NCI-H526 treated with DMSO at 0.1 percent for 48 hours (cell line): ENCODE results near the gene AADACL3.
"Not testable (repeated sequence)": the region's sequence is repeated elsewhere in the genome, so short reads cannot be mapped to it uniquely, and the experiment has no call there.

ENCODE experiments used
- DNase-seq: peaks from one replicate; lab custom pipeline; 2025; lab: John Stamatoyannopoulos, UW

The AADACL3 gene

DNA sequence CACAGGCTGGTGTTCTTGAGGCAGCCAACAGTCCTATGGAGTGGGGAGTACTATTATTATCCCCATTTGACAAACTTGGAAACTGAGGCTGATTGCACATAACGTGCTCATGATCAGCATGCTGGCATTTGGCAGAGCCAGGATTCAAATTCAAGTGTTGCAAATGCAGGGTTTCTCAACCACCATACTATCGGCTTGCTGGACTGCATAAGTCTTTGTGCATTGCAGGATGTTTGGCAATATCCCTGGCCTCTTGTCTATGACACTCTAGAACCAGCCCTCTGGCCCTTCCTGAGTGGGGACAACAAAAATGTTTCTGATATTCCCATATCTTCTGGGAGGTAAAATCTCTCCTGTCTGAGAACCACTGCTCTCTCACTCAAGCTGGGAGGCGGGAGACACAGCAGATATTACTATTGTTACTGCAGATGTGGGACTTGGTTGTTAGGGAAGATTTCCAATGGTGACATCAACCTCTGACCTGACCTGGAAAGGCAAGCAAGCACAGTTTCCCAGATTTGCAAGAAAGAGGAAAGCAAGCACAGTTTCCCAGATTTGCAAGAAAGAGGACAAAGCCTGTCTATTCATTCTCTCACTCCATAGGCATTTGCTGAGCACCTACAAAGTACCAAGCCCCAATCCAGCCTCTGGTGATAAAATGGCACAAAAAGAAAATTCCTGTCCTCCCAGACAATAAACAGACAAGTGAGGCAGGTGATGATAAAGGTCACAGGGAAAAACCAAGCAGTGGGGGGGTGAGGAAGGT lies 1.0 kb upstream of the AADACL3 start:
- no peak for DNase-seq

DNA sequence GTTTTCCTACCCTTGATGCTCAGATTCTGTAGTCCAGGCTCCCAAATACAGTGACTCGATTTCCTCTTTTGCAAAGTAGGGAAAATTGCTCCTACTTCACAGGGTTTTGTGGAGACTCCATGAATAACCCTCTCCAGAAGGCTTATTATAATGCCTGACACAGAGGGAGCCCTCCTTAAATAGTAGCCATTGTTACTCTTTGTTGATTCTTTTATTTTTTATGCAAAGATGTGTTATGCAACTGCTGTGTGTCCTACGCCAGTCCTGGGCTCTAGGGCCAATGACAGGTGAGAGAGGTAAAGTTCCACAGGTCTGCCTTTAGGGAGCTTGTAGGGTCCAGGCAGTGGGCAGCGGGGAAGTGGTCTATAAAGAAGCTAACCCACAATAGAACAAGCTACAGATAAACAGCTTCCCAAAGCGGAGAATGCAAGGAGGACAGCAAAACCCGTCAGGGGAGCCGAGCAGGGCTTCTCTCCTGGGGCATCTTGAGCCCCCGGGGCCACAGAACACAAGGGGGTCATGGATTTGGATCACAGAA lies 1.5 kb downstream of the AADACL3 start:
- DNase-seq = no peak

DNA sequence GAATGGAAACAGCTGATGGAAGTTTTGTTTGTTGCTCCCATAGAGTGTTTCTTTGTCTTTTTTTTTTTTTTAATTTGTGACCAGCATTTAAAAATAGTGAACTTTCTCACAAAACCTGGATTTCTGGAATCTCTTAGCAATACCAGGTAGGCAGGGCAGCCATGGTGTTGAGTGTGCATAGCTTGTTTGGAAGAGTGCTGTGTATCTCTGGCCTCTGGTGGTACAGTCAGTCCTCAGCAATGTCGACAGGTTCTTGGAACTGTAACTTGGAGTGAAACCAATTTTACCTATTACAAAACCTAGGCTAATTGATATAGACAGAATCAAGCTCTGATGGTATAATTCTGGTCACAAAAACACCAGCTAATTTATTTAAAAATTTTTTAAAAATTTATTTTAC lies 6.7 kb downstream of the AADACL3 start:
- no peak for DNase-seq

DNA sequence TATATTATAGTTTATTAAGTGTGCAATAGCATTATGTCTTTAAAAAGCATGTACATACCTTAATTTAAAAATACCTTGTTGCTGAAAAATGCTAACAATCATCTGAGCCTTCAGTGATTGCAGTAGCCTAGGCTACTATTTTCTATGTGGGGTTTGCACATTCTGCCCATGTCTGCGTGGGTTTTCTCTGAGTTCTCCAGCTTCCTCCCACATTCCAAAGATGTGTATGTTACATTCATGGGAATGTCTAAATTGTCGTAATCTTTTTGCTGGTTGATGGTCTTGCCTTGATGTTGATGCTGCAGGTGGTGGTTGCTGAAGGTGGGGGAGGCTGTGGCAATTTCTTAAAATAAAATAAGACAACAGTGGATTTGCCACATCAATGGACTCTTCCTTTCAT lies 12.5 kb downstream of the AADACL3 start:
- DNase-seq = no peak

DNA sequence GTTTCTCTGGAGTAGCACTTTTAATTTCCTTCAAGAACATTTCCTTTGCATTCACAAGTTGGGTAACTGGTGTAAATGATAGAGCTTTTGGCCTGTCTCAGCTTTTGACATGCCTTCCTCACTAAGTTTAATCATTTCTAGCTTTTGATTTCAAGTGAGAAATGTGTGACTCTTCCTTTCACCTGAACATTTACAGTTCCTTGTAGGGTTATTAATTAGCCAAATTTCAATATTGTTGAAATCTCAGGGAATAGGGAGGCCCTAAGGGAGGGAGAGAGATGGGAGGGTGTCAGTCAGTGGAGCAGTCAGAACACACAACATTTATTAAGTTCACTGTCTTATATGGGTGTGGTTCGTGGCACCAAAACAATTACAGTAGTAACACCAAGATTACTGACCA lies 14.2 kb downstream of the AADACL3 start:
- DNase-seq = no peak

DNA sequence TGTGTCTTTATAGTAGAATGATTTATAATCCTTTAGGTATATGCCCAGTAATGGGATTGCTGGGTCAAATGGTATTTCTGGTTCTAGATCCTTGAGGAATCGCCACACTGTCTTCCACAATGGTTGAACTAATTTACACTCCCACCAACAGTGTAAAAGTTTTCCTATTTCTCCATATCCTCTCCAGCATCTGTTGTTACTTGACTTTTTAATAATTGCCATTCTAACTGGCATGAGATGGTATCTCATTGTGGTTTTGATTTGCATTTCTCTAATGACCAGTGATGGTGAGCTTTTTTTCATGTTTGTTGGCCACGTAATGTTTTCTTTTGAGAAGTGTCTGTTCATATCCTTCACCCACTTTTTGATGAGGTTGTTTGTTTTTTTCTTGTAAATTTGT lies 15.2 kb downstream of the AADACL3 start:
- not testable (repeated sequence) for DNase-seq

DNA sequence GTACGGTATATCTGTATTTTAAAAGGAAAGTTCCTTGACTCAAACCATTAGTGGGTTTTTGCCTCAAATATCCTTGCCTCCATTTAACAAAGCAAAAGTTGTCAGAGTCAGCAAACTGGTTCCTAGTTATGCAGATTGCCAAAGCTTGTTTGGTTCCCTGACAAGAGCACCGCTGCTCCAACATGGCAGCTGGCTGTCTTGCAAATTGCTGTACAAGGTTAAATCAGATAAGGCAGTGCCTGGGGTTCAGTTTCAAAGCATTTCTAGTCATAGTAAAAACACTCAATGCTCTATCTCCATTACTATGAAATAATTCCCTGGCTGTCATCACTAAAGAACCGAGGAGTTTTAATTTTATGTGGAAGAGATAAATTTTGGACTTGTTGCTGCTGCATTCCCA lies 18.7 kb downstream of the AADACL3 start:
- DNase-seq = no peak

DNA sequence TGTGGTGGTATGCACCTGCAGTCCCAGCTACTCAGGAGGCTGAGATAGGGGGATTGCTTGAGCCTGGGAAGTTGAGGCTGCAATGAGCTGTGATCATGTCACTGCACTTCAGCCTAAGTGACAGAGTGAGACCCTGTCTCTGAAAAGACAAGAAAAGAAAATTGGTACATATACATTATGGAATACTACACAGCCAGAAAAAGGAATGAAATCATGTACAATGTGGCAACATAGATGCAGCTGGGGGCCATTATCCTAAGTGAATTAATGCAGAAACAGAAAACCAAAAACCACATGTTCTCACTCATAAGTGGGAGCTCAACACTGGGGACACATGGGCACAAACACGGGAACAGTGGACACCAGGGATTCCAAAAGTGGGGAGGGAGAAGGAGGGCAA lies 23.0 kb downstream of the AADACL3 start:
- no peak for DNase-seq

DNA sequence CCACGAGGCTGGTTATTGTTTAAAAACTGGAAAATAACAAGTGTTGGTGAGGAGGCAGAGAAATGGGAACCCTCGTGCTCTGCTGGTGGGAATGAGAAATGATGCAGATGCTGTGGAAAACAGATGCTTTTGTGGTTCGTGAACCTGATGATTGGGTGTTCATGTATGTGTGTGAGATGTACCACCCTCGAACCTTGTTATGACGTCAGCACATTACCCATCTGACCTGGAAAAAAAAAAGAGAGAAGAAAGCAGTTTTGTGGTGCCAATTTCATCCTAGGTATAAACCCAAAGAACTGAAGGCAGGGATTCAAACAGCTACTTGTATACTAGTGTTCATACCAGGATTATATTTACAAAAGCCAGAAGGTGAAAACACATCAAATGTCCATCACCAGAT lies 23.7 kb downstream of the AADACL3 start:
- DNase-seq = no peak

DNA sequence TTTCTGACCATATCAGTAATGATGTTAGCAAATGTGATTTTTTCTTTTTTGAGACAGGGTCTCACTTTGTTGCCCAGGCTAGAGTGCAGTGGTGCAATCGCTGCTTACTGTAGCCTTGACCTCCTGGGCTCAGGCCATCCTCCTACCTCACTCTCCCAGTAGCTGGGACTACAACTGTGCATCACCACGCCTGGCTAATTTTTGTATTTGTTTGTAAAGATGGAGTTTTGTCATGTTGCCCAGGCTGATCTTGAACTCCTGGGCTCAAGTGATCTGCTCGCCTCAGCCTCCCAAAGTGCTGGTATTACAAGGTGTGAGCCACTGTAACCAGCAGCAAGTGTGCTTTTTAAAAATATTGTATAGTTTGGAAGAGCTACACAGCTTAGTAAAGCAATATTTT lies 26.0 kb downstream of the AADACL3 start:
- no peak for DNase-seq

DNA sequence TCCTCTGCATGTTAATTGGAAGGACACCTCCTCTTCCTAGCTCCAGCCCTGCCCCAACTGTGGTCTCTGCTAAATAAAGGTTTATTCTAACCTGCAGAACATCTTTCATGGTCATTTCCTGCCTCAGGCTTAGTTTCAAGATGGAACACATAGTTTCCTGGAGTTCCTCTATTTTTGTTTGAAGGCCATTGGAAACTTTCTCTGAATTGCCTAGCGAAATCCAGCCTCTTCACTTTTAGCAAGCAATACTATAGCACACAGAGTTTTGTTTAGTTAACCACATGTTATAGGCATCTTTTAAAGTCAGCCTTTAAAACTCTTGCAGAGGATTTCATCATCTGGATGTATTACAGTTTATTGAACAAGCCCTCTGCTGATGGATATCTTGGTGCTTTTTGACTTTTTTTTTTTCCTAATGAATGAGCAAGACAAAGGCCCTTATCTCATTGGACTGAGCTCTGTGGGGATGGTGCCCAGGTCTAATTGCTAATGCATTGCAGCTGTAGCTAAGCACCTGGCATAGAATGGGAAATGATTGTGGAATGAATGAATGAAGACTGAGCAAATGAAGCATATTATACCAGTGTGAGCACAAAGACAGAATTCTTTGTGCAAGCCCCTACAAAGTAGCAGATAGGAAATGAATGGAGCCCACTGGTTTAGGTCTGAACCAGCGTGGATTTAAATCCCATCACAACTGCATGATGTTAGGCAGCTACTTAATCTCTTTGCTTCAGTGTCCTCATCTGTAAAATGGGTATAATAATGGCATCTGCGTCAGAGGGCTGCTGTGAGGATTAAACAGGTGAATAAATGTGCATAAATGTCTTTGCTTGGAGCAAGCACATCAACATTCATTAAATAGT lies 29.4 kb downstream of the AADACL3 start:
- DNase-seq = no peak

DNA sequence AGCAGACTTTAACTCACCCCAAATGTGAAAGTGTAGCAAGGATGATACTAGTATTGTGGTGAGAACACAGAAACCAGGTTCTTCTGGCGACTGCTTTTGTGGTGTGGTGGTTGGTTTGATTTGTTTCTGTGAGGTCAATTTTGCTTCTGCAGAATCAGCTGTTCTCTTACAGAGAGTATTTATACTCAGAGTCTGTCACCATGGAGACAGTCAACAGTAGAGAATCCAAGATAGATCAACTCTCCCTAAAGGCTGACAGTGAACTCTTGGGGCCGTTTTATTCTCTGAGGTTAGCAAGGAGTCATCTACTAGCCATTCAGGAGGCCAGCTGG lies 30.0 kb downstream of the AADACL3 start, which contains the start of gene CFAP107:
Gene CFAP107, plus strand, starts transcription at position 209 of the 332 bp plus-strand sequence. CDS start 231 bp downstream, outside the sequence.
- no peak for DNase-seq

DNA sequence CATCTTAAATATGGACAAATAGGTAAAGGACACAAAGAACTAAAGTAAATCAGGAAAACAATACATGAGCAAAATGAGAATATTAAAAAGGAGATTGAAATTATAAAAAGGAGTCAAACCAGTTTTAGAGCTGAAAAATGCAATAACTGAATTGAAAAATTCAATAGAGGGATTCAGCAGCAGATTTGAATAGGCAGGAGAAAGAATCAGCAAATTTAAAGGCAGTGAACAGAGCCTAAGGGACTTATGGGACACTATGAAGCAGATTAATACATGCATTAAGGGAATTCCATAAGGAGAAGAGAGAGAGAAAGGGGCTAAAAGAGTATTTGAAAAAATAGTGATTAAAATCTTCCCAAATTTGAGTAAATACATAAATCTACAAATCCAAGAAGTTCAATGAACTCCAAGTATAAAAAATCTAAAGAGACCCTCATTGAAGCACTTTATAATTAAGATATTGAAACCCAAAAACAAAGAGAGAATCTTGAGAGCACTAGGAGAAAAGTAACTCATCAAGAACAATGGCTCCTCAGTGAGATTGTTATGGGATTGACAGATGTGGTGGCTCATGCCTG lies 33.0 kb downstream of the AADACL3 start:
- no peak for DNase-seq

DNA sequence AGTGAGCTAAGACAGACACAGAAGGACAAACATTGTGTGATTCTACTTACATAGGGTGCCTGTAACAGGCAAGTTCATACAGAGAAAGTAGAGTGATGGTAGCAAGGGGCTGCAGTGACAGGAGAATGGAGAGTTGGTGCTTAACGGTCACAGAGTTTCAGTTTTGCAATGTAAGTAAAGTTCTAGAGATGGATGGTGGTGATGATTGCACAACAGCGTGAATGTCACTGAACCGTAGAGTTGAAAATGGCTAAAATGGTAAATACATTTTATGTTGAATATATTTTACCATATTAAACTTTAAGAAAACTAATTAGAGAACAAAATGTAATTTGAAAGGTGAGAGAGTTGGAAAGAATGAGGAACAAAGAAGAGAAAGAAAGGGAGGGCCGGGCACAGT lies 38.8 kb downstream of the AADACL3 start:
- no peak for DNase-seq

DNA sequence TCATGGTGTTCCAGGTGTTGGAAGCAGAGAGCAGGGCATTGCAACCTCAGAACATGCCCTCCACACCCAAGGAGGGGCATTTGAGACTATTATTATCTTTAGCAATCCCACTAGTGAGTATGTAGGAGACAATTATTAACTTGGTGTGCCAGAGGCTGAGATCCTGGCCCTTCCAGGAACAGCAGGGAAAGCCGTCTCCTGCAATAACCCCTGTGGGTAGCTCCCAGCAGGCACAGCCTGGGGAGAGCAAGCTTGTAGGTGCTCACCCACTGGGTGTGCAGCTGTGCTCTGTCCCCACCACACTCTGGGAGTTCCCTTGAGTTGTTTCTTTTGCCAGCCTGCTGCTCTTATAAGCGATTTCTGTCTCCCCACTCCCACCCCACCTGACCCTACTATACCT lies 40.4 kb downstream of the AADACL3 start:
- DNase-seq = no peak

DNA sequence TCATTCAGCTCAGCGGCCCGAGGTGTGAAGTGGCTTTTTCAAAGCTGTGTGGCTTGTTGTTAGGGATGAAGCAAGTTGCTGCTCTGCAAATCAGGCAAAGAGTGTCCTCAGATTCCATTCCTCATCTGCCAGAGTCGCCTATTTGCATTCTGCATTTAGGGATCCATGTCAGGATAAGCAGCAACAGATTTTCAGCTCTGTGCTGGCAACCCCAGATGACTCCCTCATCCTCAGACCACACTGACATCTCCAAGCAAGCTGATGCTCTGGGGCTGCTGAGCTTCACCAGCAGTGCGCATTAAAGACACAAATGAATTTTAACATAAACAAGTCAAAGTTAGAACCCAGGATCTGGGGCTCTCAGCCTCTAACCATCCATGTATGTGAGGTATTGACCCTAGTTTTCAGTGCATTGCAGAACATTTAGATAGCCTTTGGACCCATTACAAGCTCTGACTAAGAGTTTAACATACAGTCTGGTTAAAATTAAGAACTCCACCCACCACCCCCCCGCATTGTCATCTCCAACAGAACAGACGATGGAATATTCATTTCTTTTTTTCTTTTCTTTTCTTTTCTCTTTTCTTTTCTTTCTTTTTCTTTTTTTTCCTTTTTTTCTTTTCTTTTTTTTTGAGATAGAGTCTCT lies 41.0 kb downstream of the AADACL3 start:
- no peak for DNase-seq

DNA sequence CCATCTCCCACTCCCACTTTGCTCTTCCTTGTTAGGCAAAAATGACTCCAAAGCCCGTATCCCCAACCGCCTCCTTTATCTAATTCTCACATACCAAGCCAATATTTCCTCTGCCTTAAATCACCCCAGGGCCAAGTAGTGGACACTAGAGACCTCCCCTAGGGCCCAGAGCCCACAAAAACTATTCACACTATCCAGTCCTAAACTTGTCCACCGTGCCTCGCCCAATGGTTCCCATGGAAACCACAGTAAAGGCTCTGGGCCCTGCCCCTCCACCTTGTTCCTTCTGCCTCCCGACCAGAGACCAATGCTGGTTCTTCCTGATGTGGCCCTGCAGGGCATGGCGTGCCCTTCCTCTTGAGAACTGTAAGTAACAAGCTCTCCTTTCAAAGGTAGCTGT lies 41.9 kb downstream of the AADACL3 start:
- no peak for DNase-seq

DNA sequence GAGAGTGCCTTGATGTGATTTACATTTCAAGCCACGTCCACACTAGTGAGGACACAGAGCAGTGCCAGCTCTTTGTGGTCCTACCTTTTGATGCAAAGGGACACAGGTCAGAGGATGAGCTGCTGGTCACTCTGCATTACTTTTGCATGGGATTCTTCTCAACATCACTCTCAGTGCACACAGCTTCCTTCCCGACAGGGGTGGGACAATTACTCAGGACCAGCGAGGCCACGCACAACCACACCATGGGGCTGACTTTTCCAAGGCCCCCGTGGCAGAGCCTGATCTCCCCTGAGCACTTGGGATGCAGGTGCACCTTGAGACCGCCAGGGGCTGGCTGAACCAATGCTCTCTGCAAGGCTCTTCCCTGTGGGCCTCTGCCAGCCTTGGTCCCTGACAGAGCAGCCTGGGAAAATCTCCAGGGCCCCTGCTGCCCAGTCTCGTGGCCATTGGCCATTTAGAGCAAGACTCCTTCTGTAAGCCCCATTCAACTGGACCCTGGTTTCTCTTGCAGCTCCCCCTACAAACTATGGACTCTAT lies 44.4 kb downstream of the AADACL3 start:
- no peak for DNase-seq

DNA sequence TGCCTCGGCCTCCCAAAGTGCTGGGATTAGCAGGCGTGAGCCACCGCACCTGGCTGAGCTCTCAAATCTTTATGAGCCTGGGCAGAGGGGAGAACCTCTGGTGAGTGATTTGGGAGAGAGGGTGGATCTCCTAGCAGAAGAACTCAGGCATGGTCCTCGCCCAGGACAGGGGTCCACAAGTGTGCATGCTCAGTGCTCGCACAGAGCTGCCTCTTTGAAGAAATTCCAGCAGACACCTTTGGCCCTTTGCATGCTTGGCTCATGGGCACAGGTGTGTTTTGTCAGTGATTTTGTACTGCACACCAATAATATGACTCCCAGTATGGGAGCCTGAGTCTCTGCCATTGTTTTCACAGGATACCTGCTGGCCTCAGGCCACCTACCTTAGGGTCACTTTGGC lies 45.9 kb downstream of the AADACL3 start:
- DNase-seq = no peak

DNA sequence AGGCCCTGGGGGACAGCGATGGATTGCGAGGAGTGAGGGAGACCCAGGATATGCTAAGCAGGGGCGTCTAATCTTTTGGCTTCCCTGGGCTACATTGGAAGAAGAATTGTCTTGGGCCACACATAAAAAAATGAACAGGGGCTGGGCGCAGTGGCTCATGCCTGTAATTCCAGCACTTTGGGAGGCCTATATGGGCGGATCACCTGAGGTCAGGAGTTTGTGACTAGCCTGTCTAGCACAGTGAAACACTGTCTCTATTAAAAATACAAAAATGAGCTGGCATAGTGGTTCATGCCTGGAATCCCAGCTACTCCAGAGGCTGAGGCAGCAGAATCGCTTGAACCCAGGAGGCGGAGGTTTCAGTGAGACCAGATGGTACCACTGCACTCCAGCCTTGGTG lies 46.9 kb downstream of the AADACL3 start:
- DNase-seq = no peak

DNA sequence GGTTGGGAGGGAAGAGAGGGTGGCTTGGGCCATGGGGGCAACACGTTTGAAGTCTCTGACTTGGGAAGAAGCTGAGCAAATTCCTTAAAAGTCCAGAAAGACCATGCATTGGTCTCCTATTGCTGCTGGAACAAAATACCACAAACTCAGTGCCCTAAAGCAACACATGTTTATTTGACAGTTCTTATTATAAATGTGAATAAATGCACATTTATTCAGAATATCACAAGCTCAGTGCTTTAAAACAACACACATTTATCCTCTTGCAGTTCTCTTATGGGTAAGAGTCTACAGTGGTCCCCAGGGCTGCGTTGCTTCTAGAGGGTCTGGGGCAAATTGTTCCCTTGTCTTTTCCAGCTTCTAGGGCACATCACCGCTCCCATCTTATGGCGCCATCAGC lies 47.6 kb downstream of the AADACL3 start:
- DNase-seq = no peak

DNA sequence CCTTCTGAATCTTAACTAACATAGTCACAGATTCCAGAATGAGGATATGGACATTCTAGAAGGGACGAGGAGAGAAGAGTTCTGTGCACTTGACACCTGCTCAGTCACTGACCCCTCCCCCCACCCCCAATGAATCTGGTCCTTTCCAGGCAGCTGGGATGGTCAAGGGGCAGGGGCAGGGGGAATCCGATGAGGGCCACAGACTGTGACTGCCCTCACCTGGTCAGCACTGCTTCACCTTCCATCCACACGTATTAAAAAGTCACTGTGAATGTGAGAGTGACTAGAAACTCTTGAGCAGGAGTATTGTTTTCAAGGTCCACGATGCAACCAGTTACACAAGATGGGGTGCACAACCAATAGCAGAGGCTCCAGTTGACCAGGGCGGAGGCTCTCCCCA lies 48.1 kb downstream of the AADACL3 start:
- no peak for DNase-seq
